ENCODE measurements around the gene ABCG1.
A peak's percentile ranks its signal among the peaks of the same experiment; 100 is the strongest.

ABCG1 gene

DNA sequence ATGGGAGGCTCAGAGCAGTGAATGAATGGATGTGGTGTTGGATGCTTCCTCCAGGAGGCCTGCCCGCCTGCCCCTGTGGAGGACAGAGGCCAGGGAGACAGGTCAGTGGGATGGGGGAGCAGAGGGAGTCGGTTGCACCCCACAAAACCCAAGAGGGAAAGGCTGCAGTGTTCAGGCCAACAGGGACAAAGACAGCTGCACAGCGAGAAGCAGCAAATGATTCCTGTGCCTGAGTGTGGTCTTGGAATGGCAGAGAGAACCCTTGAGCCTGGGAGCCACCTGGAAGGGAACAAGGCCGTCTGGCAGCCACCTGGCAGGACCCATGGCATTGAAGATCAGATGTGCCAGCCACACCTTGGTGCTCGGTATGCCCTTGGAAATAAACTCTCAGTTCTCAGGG lies 88.2 kb downstream of the ABCG1 start:
- no peak for DNase-seq (ENCODE audit: low spot score)

DNA sequence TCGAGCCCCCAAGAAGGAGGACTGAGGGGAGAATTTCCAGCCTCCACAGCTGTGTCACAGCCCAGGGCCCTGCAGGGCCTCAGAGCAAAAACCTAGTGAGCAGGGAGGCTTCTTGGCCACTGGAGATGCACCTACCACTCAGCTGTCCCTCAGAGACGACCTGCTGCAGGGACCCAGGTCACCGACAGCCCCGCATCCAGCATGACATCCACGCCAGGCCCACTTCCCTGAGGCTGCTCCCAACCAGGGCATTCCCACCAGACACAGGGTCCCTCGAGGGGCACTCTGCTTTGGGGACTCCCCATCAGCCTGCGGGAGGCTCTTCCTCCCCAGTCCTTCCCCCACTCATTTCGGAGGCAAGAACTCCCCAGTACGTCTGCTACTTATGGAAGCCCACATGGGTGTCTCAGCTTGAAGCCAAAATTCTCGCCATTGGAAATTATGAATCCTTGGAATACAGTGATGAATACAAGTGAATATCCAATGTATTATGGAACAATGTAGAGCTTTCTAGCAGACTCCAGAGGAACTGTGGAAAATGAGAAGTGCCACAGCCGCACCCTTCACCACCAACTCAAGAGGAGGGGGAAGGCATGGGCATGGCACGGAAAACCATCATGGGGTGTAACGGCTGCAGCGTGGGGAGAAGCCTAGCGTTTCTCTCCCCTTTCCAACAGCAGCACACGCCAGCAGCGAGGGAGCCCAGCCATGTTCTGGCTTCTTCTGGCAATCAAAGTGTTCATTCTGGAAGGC lies 89.4 kb downstream of the ABCG1 start:
- no peak for DNase-seq (ENCODE audit: low spot score)

DNA sequence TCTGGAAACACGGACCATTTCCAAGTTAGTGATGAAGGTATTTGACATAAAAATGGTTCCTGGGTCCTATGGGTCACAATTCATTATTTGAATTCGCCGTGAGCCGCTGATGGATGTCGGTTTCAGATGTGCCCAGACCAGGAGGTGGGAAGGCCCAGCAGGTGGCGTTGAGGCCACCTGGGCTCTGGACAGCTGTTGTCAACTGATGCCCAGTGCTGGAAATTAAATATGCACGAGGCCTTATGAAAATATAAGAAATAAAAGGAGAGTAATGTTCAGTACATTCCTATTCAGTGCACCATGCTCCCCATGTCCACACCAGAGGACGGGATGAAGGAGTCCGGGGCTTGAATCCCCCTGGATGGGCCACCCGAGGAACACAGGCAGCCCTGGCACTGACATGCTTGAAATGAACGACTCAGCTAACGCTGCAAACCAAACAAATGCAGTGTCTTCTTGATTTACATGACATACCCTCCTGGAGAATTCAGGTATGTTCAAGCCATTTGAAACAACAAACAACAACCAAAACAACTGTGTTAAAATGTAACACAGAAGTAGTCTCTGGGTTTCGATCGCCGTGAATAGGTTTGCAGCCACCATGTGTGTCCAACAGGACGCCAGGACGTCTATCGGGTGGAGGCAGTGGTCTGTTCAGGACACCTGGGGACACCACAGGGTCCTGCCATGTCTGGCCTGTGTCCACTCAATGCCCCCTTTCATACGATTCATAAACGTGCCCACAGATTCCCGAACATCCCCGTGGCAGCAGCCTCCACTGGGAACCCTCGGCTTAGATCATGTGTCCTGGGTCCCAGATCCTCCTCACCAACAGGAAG lies 90.2 kb downstream of the ABCG1 start:
- DNase-seq (ENCODE audit: low spot score), result no peak

DNA sequence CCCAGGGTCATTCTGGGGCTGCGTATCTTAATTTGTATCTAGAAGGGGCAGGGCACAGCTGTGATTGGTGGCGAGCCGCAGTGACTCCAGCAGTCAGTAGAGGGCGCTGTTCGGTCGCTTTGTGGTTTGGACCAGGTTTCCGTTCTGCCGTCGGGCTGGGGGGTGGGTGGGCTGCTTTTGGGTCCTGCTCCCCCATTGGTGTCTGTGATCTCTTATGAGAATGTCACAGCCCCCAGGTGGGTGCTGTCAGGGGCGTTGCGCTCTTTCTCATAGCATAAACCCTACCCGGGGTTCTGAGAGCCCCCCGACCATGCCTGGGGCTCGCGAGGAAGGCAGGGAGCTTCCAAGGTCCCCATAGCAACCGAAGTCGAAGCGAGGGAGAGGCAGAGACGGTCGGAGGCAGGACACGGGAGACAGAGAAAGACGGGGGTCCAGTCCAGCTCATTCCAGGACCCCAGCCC lies 90.8 kb downstream of the ABCG1 start:
- peak; percentile 45 for DNase-seq (ENCODE audit: low spot score)

DNA sequence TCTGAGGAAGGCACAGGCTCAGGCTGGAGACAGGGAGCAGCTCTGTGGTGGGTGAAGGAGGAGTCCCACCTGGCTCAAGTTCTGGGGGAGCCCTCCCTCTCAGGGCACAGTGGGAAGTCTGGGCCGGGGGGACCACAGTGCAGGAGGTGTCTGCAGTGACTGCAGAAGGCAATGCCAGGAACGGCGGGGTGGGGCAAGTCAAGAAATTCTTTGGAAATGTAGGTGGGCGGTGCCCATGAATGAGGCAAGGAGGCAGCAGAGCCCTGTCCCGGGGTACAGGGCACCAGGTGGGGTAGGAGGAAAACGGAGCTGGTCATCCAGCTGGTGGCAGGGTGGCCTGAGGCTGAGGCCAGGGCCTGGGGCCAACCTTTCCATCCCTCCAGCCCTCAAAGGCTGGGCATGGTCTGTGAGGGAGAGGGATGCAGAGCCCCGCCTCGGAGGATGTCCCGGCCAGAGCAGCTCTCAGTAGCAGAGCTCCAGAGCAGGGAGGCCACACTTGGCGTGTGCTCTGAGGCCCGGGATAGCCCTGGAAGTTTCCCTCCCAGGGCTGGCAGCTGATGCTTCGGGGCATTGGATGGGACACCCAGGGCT lies 91.6 kb downstream of the ABCG1 start:
- no peak for DNase-seq (ENCODE audit: low spot score)

DNA sequence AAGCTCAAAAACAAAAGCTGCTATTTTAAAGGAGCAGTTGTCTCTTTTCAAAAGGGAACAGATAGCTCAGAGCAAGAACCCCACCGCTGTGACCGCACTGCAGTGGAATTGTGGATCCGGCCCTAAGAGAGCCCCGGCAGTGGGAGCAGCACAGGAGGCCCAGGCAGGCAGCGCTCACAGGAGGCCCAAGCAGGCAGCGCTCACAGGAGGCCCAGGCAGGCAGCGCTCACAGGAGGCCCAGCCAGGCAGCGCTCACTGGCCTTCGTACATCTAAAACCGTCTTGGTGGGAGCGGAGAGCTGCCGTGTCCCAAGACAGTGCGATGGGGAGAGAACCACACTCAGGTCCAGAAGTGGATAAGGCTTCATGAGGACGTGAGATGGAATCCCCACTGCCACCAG lies 92.2 kb downstream of the ABCG1 start:
- no peak for DNase-seq (ENCODE audit: low spot score)

DNA sequence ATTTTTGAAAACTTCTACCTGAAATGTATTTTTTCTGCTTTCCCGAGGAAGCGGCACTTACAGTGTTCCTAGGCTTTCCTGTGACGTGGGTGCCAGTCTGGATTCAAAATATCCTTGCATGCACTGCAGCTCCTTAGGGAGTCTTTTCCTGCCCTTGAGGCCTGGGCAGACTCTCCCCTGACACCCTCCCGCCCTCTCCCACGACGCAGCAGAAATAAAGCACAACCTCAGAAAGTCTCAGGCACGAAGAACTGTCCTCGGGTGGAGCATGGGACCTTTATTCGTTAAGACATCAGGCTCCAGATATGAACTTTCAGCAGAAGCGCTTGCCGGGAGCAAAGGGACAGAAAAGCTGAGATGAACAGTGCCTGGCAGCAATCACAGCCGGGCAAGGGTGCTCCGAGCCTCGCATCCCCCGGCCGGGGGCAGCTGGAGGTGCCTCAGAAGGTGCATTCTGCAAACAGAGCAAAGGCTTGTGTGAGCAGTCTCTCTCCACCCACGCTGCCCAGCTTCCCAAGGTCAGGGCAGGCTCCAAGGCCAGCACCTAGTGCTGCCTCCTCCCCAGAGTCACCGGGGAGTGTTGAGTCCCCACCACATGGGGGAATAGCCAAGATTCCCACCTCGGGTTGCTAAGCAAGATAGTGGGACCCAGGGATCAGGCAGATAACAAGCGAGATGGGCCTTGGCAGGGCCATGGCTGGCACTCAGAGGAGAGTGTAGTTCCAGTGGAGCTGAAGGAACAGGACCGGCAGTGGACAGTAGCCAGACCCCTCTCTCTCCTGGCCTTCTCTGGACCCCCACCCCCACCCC lies 93.1 kb downstream of the ABCG1 start:
- no peak for DNase-seq (ENCODE audit: low spot score)

DNA sequence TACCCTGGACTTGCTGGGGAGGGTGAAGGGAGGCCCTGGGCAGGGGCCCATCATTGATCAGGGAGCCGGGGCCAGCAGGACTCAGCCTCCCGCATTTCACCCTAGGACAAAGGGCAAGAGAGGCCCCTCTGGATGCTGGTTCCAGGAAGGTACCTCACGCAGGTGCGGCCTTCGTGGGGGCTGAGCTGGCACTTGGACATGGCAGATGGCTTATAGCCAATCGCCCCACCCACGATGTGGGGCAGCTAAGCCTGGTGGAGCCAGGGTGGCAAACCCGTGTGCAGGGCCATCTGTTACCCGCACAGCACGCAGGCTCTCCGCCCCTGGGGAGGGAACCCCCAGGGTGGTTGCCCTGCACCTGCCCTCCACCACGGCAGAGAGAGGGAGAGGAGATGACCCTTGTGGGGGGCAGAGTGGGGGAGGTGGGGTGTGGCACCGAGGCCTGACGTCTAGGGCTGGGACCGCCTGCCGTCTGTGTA lies 93.7 kb downstream of the ABCG1 start:
- no peak for DNase-seq (ENCODE audit: low spot score)

DNA sequence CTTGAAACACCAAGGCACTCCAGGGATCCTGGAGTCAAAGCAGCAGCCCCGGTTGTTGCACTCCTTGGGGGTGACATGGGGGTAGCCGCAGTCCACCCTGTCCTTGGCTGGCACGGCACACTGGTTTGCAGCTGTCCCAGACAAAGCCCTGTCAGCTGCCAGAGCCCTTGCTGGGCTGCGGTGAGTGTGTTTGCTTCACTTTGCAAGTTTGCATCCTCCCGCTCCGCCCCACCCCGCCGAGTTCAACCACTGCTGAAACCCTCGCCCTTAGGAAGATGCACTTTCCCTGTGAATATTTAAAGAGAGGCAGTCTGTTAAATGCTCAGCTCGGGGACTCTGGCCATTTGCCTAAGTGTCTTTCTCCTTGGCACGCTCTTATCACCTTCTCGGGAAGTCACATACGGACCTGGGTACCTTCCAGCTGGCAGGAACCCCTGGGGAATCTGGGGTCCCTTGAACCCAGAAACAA lies 94.6 kb downstream of the ABCG1 start:
- no peak for DNase-seq (ENCODE audit: low spot score)

DNA sequence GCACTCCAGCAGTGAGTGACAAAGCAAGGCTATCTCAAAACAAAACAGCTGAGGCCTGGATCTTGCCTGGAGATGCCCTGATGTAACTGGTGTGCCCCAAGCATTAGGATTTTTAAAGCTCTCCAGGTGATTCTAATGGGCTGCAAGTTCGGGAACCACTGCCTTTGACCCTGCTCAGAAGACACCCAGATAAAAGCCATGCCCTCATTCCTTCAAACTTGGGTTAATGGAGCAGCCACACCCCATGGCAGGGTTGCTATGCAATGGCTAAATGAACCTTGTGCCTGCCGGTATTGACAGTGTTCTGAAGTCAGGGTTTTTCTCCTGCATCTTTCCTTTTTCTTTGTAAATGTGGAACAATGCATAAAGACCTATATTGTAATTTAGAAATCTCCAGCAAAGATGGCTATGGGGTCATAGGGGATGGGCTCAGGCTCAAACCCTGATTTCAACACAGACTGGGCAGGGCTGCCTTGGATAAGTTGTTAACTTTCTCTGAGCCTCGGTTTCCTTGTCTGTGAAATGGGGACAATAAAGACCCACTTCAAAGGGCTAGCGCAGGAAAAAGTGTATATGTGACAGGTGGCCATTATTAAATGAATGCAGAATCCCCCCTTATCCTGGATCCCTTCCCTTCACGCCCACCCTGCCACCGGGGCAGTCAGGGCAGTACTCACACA lies 95.8 kb downstream of the ABCG1 start:
- no peak for DNase-seq (ENCODE audit: low spot score)

DNA sequence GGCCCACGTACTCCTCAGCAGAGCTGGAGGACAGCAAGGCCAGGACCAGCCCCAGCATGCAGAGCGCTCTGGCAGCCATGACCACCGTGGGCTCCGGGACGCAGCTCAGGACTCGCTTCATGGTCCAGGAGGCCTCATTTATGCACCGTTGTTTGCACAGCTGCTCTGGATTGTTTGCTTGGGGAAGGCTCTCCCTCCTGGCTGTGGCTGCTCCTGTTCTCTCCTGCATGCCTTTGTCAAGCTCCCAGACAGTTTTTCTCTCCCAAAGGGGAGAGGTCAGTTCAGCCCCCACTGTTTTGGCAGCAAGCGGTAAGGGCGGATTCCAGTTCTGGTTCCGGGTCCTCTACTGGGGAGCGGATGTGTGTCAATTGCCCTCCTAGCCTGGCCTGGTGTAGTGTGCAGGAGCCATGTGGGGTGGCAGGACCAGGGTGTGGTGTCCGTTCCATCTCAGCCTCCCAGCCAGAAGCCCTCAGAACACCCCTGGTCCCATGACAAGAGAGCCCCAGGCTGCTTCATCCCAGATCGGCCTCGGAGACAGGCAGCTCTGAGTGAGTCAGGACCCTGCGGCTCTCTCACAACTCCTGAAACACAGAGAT lies 96.5 kb downstream of the ABCG1 start, which contains the start of gene TFF3:
Gene TFF3 (minus strand): TSS at position 114 of the 596 bp plus-strand sequence. CDS start 35 bp downstream, at position 79.
- no peak for DNase-seq (ENCODE audit: low spot score)

DNA sequence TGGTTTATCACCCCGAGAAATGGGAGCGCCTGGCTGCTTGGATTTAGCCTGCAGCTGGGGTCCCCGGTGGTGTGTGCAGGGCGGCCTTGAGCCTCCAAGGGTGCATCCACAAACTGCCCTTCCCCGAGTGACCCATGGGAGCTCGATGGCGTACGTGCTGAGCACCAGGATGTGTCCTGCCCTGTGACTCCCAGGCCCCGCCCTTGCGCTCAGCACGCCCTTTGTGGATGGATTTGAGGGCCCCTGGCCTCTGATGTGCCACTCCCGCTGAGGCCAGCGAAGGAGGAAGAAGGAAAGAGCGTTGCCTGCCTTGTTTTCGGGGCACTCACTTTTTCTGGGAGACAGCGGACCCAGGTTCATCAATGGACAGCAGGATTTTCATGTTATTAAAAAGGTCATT lies 98.0 kb downstream of the ABCG1 start:
- no peak for DNase-seq (ENCODE audit: low spot score)

DNA sequence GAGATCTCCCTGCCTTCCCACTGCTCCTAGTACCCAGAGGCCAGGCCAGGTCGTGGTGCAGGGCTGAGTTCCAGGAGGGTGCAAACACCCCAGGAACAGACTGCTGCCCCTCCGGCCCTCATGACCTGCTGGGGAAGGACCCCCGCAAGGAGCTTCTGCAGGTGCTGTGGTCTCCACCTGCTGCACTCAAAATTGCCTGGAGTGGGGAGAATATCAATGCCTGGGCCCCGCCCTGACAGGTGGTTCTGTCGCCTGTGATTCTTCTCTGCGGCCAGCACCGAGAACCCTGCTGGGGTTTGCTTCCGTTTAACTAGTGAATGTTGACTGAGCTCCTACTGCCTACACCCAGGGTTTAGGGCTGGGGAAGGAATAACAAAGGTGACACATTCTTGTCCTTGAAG lies 98.4 kb downstream of the ABCG1 start:
- no peak for DNase-seq (ENCODE audit: low spot score)

DNA sequence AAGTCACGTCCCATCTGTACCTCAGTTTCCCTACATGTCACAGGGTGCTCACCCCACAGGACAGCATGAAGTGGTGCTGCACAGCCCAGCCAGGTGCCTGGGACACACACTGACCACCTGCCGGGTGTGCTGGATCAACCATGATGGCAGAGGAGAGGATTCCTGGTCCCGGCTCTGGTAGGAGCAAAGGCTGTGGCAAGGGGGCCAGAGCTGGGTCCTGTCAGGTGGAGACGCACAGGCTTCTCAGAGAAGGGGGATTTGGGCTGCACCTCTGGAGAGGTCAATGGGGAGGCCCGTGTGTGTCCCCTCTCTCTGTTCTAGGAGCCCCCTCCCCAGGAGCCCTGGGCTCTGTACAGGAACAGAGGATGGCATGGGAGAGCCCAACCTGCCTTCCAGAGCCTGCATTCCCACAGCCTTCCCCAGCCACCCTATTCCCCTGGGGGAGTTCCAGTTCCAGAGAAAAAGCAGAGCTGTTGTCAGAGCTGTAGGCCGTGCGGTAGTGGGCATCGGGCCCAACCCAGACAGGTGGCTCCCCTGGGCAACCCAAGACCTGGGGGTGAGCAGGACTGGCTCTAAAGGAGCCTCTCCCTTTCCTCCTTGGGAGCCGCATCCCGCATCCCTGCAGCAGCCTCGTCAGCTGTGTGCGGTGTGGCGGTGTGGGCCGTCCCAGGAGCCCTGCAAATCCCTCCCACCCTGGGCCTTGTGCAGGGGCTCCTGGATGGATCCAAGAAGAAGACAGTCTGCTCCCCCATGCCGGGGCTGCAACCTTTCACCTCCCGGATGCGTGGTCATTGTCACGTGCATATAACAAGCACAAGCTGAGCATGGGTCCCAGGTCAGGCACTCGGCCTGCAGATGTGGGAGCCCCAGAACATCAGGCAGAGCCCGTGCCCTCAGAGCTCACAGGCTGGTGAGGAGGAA lies 99.1 kb downstream of the ABCG1 start:
- no peak for DNase-seq (ENCODE audit: low spot score)

DNA sequence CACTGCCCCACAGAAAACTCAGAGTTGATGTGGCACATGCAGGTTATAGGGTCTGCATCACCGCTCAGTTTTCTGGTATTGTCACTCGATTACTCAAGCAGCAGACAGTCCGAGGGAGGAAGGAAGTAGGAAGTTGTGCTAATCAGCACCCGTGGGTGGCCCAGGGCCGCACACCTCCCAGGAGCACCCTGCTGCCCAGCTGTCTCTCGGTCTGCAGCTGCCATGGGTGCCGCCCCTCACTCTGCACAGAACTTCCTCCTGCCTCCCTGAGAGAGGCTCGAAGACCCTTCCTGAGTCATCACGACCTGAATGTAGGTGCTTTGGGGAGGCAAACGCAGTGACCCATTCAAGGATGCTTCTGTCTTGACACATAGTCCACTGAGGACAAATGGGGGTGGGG lies 100.4 kb downstream of the ABCG1 start:
- DNase-seq (ENCODE audit: low spot score), result no peak

DNA sequence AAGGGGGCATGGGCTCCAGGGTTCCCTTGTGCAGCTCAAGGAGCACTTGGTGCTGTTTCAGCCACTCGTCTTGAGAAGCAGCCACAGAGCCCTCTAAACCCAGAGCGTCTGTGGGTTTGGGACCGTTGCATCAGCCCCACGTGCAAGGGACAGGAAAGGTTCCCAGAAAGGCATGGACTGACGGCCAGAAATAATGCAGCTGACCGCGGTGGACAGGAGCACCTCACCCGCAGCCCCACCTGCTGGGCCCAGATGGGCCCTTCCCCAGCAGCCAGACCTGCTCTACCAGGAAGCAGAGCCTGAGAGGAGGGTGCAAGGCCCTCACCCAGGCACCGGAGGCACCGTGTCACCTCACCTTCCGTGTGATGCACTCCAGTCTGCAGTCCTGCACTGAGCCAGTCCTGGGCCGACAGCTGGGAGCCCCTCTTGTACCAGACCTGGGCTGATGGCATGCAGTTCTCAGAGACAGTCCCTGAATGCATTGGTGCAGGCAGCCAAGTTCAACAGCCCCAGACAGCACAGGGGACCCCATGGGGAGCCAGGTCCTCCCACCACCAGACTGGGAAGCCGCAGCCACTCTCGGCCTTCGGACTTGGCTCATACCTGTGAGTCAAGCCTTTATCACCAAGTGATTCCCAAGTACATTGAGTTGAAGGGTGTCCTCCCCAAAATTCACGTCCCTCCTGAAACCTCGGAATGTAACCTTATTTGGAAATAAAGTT lies 101.1 kb downstream of the ABCG1 start:
- DNase-seq (ENCODE audit: low spot score), result no peak

DNA sequence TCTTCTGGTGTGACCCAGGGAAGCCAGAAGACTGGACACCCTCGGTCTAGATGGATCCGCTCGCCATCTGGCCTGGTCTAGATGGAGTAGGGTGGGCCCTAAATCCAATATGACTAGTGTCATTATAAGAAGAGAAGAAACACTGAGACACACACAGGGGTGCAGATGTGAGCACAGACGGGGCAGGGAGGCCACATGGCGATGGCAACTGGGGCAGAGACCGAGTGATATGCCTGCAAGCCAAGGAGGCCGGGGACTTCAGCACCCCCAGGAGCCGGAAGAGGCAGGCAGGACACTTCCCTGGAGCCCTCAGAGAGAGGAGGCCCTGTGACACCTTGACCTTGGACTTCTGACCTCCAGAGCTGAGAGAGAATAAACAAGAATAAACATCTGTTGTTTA lies 101.9 kb downstream of the ABCG1 start:
- DNase-seq (ENCODE audit: low spot score), result no peak

DNA sequence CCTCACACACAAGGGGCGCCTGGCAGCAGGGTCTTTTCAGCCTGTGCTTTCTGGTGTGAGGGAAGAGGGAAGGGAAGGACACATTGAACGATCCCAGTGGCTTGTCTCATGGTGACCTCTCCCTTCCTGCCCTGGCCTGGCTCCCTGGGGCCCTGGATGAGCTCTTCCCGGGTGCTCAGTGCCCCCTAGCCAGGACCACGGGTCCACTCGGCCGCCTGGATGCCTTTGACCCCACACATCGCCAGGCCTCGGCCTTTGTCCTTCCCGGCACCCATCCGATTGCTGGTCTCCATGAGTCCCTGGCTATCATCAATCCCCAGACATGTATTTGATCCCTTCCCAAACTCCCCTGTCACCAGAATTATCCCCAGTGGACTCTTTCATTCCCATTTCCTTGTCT lies 102.3 kb downstream of the ABCG1 start:
- no peak for DNase-seq (ENCODE audit: low spot score)

DNA sequence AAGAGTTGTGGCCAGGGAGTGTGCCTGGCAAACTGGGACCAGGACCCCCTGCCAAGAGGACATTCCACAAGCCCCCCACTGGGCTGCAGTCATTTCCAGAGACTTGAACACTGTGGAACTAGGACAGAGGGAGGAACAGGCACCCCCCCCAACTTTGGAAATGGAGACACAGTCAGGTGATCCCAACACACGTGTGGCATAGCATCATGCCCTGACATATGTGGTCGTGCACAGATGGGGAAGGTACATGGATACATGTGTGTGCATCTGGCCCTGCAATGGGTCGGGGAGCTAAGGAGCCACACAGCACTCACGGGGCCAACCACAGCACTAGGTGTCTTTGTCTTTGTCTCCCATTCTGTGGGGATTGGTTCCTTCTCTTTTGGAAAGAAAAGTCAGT lies 102.9 kb downstream of the ABCG1 start:
- no peak for DNase-seq (ENCODE audit: low spot score)

Data from AG08395 (cell line).